RWPE2 (cell line): Measurements from ENCODE around the gene YIPF5.
A peak's percentile ranks its signal among the peaks of the same experiment; 100 is the strongest.

Experiments
- ATAC-seq: fragments of 200-7000 bp; cut with Tn5 transposase; 3 replicates; pipeline ENCODE4 v1.9.1; 2021; ENCODE audit warnings: low read depth
- DNase-seq: peaks from one replicate; pipeline ENCODE4 v3.0.0-alpha.2; 2020; ENCODE audit warnings: low spot score
- H3K27ac ChIP-seq: fragments of 450-650 bp; 2 replicates; pipeline ENCODE4 v1.5.1; 2017; ENCODE audit warnings: mild to moderate bottlenecking; ENCODE audit not compliant: poor library complexity, severe bottlenecking
- H3K27me3 ChIP-seq: fragments of 250-450 bp; sonication (Bioruptor Pico); 2 replicates; pipeline ENCODE4 v1.5.1; 2021; ENCODE audit warnings: mild to moderate bottlenecking, moderate library complexity; ENCODE audit not compliant: insufficient read depth, poor library complexity, severe bottlenecking
- H3K36me3 ChIP-seq: fragments of 250-450 bp; sonication (Bioruptor Pico); 2 replicates; pipeline ENCODE4 v1.5.1; 2020; ENCODE audit warnings: low read depth, mild to moderate bottlenecking, moderate library complexity
- H3K4me1 ChIP-seq: fragments of 250-450 bp; sonication (Bioruptor Pico); 2 replicates; pipeline ENCODE4 v1.5.1; 2021; ENCODE audit warnings: mild to moderate bottlenecking, moderate library complexity; ENCODE audit not compliant: insufficient read depth, poor library complexity, severe bottlenecking
- H3K4me3 ChIP-seq: fragments of 250-450 bp; sonication (Bioruptor Pico); 2 replicates; pipeline ENCODE4 v1.5.1; 2021; ENCODE audit warnings: mild to moderate bottlenecking, moderate library complexity; ENCODE audit not compliant: severe bottlenecking
- H3K9me3 ChIP-seq: fragments of 250-450 bp; sonication (Bioruptor Pico); 2 replicates; pipeline ENCODE4 v1.5.1; 2021; ENCODE audit warnings: mild to moderate bottlenecking, moderate library complexity; ENCODE audit not compliant: severe bottlenecking
- CTCF ChIP-seq: fragments of 450-650 bp; IDR thresholded peaks from one replicate; pipeline ENCODE4 v1.5.1; 2017; ENCODE audit warnings: mild to moderate bottlenecking, moderate library complexity; ENCODE audit not compliant: poor library complexity, severe bottlenecking

Gene YIPF5

GRCh38 chr5:144194144-144194543 lies 23.7 kb upstream of the YIPF5 start:
- Histone ChIP-seq H3K4me3 (no peak overlapping the region), H3K36me3 (no peaks in the 10 kb centered on the region), H3K27me3 (no peaks in the 10 kb centered on the region), H3K4me1 (peaks cover 13% of the 10 kb centered on the region), H3K27ac (no peak overlapping the region), H3K9me3 (no peaks in the 10 kb centered on the region)
- DNase-seq: no peak
- ATAC-seq: no peak
- no peak for TF ChIP-seq CTCF

- Histone ChIP-seq H3K9me3 (no peaks in the 10 kb centered on the region), H3K27ac (no peak overlapping the region), H3K4me3 (no peak overlapping the region), H3K4me1 (peaks cover 18% of the 10 kb centered on the region), H3K27me3 (no peaks in the 10 kb centered on the region), H3K36me3 (no peaks in the 10 kb centered on the region)
- DNase-seq: no peak
- TF ChIP-seq CTCF: no peak
- ATAC-seq: no peak
These were observed 22.2 kb upstream of the YIPF5 start for GRCh38 chr5:144192661-144193060.

DNA sequence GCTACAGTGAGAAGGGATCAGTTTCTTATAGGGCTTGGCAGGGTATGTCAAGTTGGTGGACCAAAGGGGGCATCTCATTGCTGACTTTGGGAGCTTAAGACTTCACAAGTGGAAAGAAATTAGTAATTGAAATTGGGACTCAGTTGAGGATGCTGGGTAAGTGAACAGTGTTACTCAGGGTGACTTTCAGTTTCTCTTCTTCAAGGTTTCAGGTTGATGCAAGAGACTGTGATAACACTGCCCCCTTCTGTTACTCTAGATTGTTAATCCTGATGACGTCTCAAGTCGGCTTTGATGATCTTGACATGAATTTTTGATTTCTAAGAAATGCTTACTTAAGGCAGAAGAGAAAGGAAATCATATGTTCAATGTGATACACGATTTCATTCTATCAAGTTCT lies 21.5 kb upstream of the YIPF5 start:
- Histone ChIP-seq H3K9me3 (no peaks in the 10 kb centered on the region), H3K36me3 (no peaks in the 10 kb centered on the region), H3K27me3 (no peaks in the 10 kb centered on the region), H3K4me3 (no peak overlapping the region), H3K4me1 (peaks cover 23% of the 10 kb centered on the region), H3K27ac (no peak overlapping the region)
- DNase-seq: no peak
- TF ChIP-seq CTCF: peak; percentile 68
- ATAC-seq: peak; percentile 26; the same call in 1 of the 3 replicates

GRCh38 chr5:144191531-144191930 lies 21.1 kb upstream of the YIPF5 start:
- no peak overlapping the region for H3K4me3 ChIP-seq
- H3K27ac ChIP-seq: no peak overlapping the region
- H3K4me1 ChIP-seq: peaks cover 23% of the 10 kb centered on the region
- no peak for TF ChIP-seq CTCF
- no peaks in the 10 kb centered on the region for H3K9me3 ChIP-seq
- ATAC-seq (no peak), DNase-seq (no peak)
- H3K36me3 ChIP-seq: no peaks in the 10 kb centered on the region
- no peaks in the 10 kb centered on the region for H3K27me3 ChIP-seq

GRCh38 chr5:144189800-144190429 lies 19.5 kb upstream of the YIPF5 start:
- peak overlapping the region; percentile 81 for H3K27ac ChIP-seq
- peak; percentile 69 for DNase-seq
- peak; percentile 81 for ATAC-seq

More at GRCh38 chr5:144189800-144190429, 19.5 kb upstream of the YIPF5 start:
- TF ChIP-seq CTCF: no peak
- Histone ChIP-seq H3K36me3 (no peaks in the 10 kb centered on the region), H3K9me3 (no peaks in the 10 kb centered on the region), H3K27me3 (no peaks in the 10 kb centered on the region), H3K4me3 (no peak overlapping the region), H3K4me1 (peaks cover 23% of the 10 kb centered on the region)
